AG10803 (cell line): ENCODE measurements around the gene SNAP29.
"Not testable (repeated sequence)": the region's sequence is repeated elsewhere in the genome, so short reads cannot be mapped to it uniquely, and the experiment has no call there.

Source experiments
- DNase-seq: peaks from one replicate; pipeline ENCODE4 v3.0.0; 2010; ENCODE audit warnings: low read depth
- H3K4me3 ChIP-seq: 2 replicates; pipeline ENCODE4 v1.5.1; 2011; ENCODE audit warnings: mild to moderate bottlenecking, low read length, control low read depth
- CTCF ChIP-seq: conservative IDR thresholded peaks from 2 replicates; pipeline ENCODE4 v1.5.1; 2011; ENCODE audit warnings: mild to moderate bottlenecking, low read length, control low read depth, inconsistent platforms

Gene SNAP29

GRCh38 chr22:20937031-20937793, 78.4 kb downstream of the SNAP29 start:
- DNase-seq = no peak
- no peak for TF ChIP-seq CTCF

GRCh38 chr22:20937794-20938671, 79.2 kb downstream of the SNAP29 start:
- no peak overlapping the region for H3K4me3 ChIP-seq
- DNase-seq = no peak
- no peak for TF ChIP-seq CTCF

More at GRCh38 chr22:20937031-20937793, 78.4 kb downstream of the SNAP29 start:
- H3K4me3 ChIP-seq = no peak overlapping the region

GRCh38 chr22:20939457-20940185, 80.8 kb downstream of the SNAP29 start:
- not testable (repeated sequence) for H3K4me3 ChIP-seq, DNase-seq

- no peak for TF ChIP-seq CTCF
- peak; percentile 88 for DNase-seq
- H3K4me3 ChIP-seq = no peak overlapping the region
Measured at GRCh38 chr22:20940186-20940651, 81.4 kb downstream of the SNAP29 start.
